Karpas-422 (cell line): ENCODE measurements around the gene RERG. TPM values are rescaled to one million over a fixed set of nuclear protein-coding genes. Genes with fewer than 3 reads are reported as not detected.

Source experiments
- DNase-seq: peaks from one replicate; pipeline ENCODE4 v3.0.0-alpha.2; 2015
- H2AFZ ChIP-seq: fragments of 200-600 bp; sonication (generic); 2 replicates; pipeline ENCODE4 v1.6.1; 2014; ENCODE audit warnings: antibody characterized with exemption, low read length, mixed read lengths
- H3K27ac ChIP-seq: fragments of 200-600 bp; sonication (generic); 2 replicates; pipeline ENCODE4 v1.5.1; 2014; ENCODE audit warnings: mild to moderate bottlenecking, low read length, moderate library complexity
- H3K27me3 ChIP-seq: fragments of 200-600 bp; sonication (generic); 2 replicates; pipeline ENCODE4 v1.6.1; 2014; ENCODE audit warnings: low read length, mixed read lengths
- H3K36me3 ChIP-seq: fragments of 200-600 bp; sonication (generic); 2 replicates; pipeline ENCODE4 v1.6.1; 2014; ENCODE audit warnings: low read length, mixed read lengths; ENCODE audit not compliant: insufficient read depth
- H3K4me1 ChIP-seq: fragments of 200-600 bp; sonication (generic); 2 replicates; pipeline ENCODE4 v1.6.1; 2014; ENCODE audit warnings: mild to moderate bottlenecking, low read length, mixed read lengths
- H3K4me2 ChIP-seq: fragments of 200-600 bp; sonication (generic); 2 replicates; pipeline ENCODE4 v1.6.1; 2014; ENCODE audit warnings: low read length, low read depth, mild to moderate bottlenecking; ENCODE audit not compliant: poor library complexity, severe bottlenecking
- H3K4me3 ChIP-seq: fragments of 200-600 bp; sonication (generic); 2 replicates; pipeline ENCODE4 v1.5.1; 2014; ENCODE audit warnings: mild to moderate bottlenecking, antibody characterized with exemption, low read length, mixed read lengths
- H3K79me2 ChIP-seq: fragments of 200-600 bp; sonication (generic); 2 replicates; pipeline ENCODE4 v1.6.1; 2014; ENCODE audit warnings: mild to moderate bottlenecking, low read length, mixed read lengths
- H3K9ac ChIP-seq: fragments of 200-600 bp; sonication (generic); 2 replicates; pipeline ENCODE4 v1.6.0; 2014; ENCODE audit warnings: low read length
- H3K9me2 ChIP-seq: fragments of 200-600 bp; sonication (generic), shearing (Covaris generic); replicated peaks from 2 replicates; pipeline ENCODE4 v1.6.0; 2014; ENCODE audit warnings: mild to moderate bottlenecking, low read length, moderate library complexity; ENCODE audit not compliant: insufficient read depth
- H3K9me3 ChIP-seq: fragments of 300-700, 200-600 bp; sonication (generic); 2 replicates; pipeline ENCODE4 v1.6.1; 2014; ENCODE audit warnings: low read length, mixed read lengths
- H4K20me1 ChIP-seq: fragments of 200-600 bp; sonication (generic); 2 replicates; pipeline ENCODE4 v1.6.1; 2014; ENCODE audit warnings: mild to moderate bottlenecking, antibody characterized with exemption, low read length, low read depth; ENCODE audit not compliant: insufficient read depth
- total RNA-seq: library from RNA; depleted of rRNA; stranded (reverse); fragments of >200 nt; shearing (Covaris generic); gene quantifications from 2 replicates; pipeline ENCODE4 v1.2.3, GENCODE V29; 2014; ENCODE audit warnings: low replicate concordance

RERG gene
- total RNA-seq, 1 experiment from 2014 or later, result not detected

DNA sequence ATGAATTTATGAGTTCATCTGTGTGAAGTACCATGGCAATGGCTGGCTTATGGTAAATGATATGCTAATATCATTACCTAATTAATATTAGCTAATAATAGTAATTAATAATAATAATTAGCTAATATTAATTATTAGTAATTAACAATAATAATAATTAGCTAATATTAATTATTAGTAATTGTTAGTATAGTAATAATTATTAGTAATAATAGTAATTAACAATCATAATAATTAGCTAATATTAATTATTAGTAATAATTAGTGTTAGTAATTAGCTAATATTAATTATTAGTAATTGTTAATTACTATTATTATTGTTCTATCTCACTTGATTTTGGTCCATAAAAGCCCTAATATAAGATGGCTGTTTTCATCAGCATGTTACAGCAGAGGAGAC is 19.8 kb downstream of the RERG start:
- H3K9me2 ChIP-seq, result no peaks in the 10 kb centered on the region
- H3K4me1 ChIP-seq, result no peaks in the 10 kb centered on the region
- H3K36me3 ChIP-seq, result no peaks in the 10 kb centered on the region
- H3K4me3 ChIP-seq, result no peak overlapping the region
- no peaks in the 10 kb centered on the region for H4K20me1 ChIP-seq
- H3K9me3 ChIP-seq, result no peaks in the 10 kb centered on the region
- no peaks in the 10 kb centered on the region for H3K27me3 ChIP-seq
- no peak overlapping the region for H2AFZ ChIP-seq
- H3K4me2 ChIP-seq, result no peak overlapping the region
- DNase-seq, result no peak
- H3K79me2 ChIP-seq, result no peaks in the 10 kb centered on the region
- no peak overlapping the region for H3K27ac ChIP-seq
- no peak overlapping the region for H3K9ac ChIP-seq

DNA sequence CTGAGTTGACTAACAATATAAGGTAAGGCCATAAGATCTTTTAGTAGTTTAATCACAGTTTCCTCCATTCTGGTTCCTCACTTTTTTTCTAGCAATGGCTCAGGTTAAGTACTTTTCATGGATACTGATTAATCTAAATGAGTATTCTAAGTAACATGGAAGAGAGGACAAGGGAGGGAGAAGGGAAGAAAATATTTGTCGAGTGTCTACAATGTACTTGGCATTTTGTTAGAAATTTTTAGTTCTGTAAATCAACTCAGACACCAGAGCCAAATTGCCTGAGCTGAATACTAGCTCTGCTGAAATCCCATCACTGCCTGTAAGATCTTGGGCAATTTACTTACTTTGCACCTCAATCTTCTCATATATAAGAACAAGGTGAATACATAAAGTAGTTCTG is 20.2 kb downstream of the RERG start:
- no peaks in the 10 kb centered on the region for H3K79me2 ChIP-seq
- DNase-seq, result no peak
- H3K27ac ChIP-seq, result no peak overlapping the region
- H3K4me2 ChIP-seq, result no peak overlapping the region
- H3K4me3 ChIP-seq, result no peak overlapping the region
- H2AFZ ChIP-seq, result no peak overlapping the region
- H3K27me3 ChIP-seq, result no peaks in the 10 kb centered on the region
- H3K36me3 ChIP-seq, result no peaks in the 10 kb centered on the region
- H3K9ac ChIP-seq, result no peak overlapping the region
- H4K20me1 ChIP-seq, result no peaks in the 10 kb centered on the region
- no peaks in the 10 kb centered on the region for H3K9me2 ChIP-seq
- H3K4me1 ChIP-seq, result no peaks in the 10 kb centered on the region
- no peaks in the 10 kb centered on the region for H3K9me3 ChIP-seq

DNA sequence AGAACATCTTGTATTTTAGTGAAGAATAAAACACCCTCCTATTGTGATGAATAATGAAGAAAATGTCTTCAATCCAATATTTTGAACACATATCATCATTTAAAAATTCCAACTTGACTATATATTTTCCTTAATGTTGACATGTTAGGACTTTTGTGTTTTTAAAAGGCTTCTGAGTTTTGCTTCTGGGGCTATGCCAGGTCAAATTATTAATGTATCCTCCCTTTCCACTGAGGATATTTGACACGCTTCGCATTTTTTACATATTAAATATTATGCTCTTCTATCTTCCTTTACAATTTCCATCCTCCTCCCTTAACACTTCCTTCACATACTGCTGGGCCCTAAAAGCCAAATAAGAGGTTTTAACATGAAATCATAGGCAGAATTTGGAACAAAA is 20.6 kb downstream of the RERG start:
- H3K36me3 ChIP-seq, result no peaks in the 10 kb centered on the region
- no peaks in the 10 kb centered on the region for H4K20me1 ChIP-seq
- no peak overlapping the region for H3K27ac ChIP-seq
- no peaks in the 10 kb centered on the region for H3K9me3 ChIP-seq
- H3K9ac ChIP-seq, result no peak overlapping the region
- H3K9me2 ChIP-seq, result no peaks in the 10 kb centered on the region
- H3K4me3 ChIP-seq, result no peak overlapping the region
- H3K4me1 ChIP-seq, result no peaks in the 10 kb centered on the region
- no peaks in the 10 kb centered on the region for H3K27me3 ChIP-seq
- no peak overlapping the region for H3K4me2 ChIP-seq
- H3K79me2 ChIP-seq, result no peaks in the 10 kb centered on the region
- H2AFZ ChIP-seq, result no peak overlapping the region
- no peak for DNase-seq

DNA sequence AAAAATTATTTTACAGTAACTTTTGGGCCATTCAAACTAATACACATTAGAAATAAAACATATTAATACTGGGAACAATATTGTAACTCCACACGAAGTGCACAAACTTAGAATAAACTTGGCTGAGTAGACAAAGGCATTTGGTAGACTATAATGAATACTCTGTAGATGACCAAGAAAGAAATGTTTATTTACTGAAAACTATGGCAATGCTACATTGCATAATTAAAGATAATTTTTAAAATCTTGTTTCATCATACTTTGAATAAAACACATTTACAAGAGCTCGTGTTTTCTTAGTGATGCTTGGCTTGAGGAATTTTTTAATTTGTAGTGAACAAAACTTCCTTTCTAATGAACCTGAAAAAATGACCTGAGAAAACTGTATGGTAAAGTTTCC is 21.3 kb downstream of the RERG start:
- no peak overlapping the region for H2AFZ ChIP-seq
- H3K79me2 ChIP-seq, result no peaks in the 10 kb centered on the region
- H3K27me3 ChIP-seq, result no peaks in the 10 kb centered on the region
- H3K27ac ChIP-seq, result no peak overlapping the region
- DNase-seq, result no peak
- H3K4me3 ChIP-seq, result no peak overlapping the region
- H3K9me2 ChIP-seq, result no peaks in the 10 kb centered on the region
- H3K9ac ChIP-seq, result no peak overlapping the region
- no peaks in the 10 kb centered on the region for H3K9me3 ChIP-seq
- no peaks in the 10 kb centered on the region for H4K20me1 ChIP-seq
- H3K4me1 ChIP-seq, result no peaks in the 10 kb centered on the region
- H3K4me2 ChIP-seq, result no peak overlapping the region
- no peaks in the 10 kb centered on the region for H3K36me3 ChIP-seq

DNA sequence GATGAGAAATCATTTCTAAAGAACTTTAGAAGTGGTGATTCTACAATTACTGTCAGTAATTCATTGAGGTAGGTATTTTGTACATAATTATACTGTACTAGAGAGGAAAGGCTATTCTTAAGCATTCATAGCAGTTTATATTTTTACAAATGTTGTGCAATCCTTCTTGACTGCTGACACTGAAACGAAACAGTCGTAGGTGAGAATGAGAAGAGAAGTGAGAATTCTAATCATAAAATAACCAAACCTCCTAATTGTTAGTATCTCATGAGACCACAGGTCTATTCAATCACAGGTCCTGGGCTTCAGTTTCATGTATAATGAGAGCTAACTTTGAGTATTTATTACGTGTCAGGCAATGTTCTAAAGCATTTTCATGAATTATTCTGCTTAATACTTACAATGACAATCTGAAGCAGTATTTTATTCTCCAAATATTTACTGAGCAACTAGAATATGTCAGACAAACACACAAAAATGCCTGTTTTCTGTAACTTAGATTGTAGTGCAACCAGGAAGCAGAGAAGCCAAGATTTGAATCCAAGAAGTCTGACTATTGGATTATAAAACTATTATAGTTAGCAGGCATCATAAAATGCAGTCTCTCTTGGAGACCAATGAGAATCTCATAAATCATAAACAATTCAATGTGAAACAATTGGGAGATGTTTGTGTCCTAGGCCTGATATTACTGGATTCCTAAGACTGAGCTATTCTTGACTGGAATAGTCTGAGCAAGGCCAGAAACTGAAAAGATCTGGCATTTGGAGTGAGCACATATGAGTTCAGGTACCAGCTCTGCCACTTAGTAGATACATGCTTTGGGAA is 24.3 kb downstream of the RERG start:
- H2AFZ ChIP-seq, result no peak overlapping the region

DNA sequence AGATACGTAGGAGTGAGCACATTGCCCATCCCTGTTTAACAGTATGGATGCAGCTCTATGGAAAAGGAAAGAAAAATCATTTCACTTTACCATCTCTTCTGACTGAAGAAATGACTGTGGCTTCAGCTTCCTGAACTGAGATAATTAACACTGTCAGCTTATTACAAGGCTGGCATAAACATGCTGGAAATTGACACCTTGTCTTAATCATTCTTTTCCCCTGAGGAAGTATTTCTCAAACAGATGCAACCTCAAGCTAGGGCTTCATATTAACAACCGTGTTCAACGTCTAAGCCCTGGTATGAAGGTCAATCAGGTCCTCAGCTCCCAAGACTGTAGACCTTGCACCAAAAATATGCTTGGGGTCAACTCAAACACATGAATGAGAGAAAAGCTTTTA is 25.0 kb downstream of the RERG start:
- Histone ChIP-seq H3K4me1 (no peaks in the 10 kb centered on the region), H3K4me2 (no peak overlapping the region), H3K9me2 (no peaks in the 10 kb centered on the region), H3K9me3 (no peaks in the 10 kb centered on the region), H3K79me2 (no peaks in the 10 kb centered on the region), H3K9ac (no peak overlapping the region), H3K27me3 (no peaks in the 10 kb centered on the region), H3K27ac (no peak overlapping the region), H4K20me1 (no peaks in the 10 kb centered on the region), H3K4me3 (no peak overlapping the region), H2AFZ (no peak overlapping the region), H3K36me3 (no peaks in the 10 kb centered on the region)
- DNase-seq, result no peak

More for the DNA sequence above, 24.3 kb downstream of the RERG start:
- Histone ChIP-seq H3K9ac (no peak overlapping the region), H3K27ac (no peak overlapping the region), H3K27me3 (no peaks in the 10 kb centered on the region), H4K20me1 (no peaks in the 10 kb centered on the region), H3K36me3 (no peaks in the 10 kb centered on the region), H3K4me2 (no peak overlapping the region), H3K4me1 (no peaks in the 10 kb centered on the region), H3K4me3 (no peak overlapping the region), H3K79me2 (no peaks in the 10 kb centered on the region), H3K9me3 (no peaks in the 10 kb centered on the region), H3K9me2 (no peaks in the 10 kb centered on the region)
- DNase-seq, result no peak

DNA sequence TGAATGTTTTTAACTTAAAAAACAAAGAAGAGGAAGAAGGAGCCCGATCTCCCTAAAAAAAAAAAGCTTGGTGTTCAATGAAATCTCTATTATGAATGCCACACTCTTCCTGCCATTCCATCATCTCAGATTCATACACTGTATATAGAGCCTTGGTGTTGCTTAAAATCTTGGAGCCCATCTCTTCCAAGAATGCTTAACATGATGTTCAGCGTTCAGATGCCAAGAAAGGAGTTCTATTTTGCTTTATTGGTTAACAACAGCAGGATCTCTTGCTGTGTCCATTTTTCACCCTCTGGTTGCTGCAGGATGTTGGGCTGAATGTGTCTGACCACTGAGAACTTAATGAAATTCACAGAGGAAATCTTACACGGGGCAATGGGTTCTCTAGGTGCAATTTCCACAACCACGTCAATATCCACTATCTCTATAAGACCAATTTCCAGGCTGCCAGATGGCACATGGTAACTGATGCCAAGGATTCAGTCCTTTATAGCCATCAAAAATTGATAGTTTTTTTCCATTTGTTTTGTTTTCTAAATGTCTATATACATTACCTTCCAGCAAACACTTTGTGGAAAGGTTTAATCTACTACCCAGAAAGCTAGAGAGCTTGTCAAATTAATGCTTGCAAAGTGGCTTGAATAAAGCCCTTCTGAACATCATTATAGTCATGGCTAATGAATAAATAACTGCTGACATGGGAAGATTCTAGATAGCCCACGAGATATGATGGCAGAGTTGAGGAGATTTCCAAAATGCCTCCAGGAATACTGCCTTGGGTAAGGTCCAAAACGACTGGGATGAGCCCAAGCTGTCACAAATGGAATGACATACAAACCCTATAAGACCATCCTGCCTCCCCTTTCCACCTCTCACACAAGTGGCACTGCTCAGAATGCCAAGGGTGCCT is 26.5 kb downstream of the RERG start:
- H4K20me1 ChIP-seq, result no peaks in the 10 kb centered on the region
- no peak overlapping the region for H3K4me3 ChIP-seq
- H3K27ac ChIP-seq, result no peak overlapping the region
- H3K4me2 ChIP-seq, result no peak overlapping the region
- no peaks in the 10 kb centered on the region for H3K27me3 ChIP-seq
- no peak overlapping the region for H2AFZ ChIP-seq
- H3K36me3 ChIP-seq, result no peaks in the 10 kb centered on the region
- H3K9me2 ChIP-seq, result no peaks in the 10 kb centered on the region
- no peaks in the 10 kb centered on the region for H3K9me3 ChIP-seq
- H3K79me2 ChIP-seq, result no peaks in the 10 kb centered on the region
- H3K9ac ChIP-seq, result no peak overlapping the region
- no peaks in the 10 kb centered on the region for H3K4me1 ChIP-seq
- DNase-seq, result no peak

DNA sequence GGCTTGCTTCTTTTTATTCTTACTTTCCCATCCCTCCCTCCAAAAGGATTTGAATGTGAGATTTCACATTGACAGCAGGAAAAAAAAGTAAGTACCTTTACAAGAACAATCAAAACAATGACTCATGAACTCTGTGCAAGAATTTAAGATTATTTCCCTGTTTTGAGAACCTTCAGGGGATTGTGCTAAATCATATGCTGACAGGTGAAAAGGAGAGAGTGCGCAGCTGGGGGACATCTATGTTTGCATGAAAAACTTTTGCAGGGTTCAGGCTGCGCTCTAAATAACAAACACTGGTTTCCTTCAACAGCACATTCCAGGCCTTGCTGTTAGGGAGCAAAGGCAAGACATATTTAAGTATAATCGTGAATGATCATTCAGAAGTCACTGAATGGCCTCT is 27.3 kb downstream of the RERG start:
- Histone ChIP-seq H2AFZ (no peak overlapping the region), H3K4me1 (no peaks in the 10 kb centered on the region), H3K27ac (no peak overlapping the region), H3K9ac (no peak overlapping the region), H3K27me3 (no peaks in the 10 kb centered on the region), H4K20me1 (no peaks in the 10 kb centered on the region), H3K36me3 (no peaks in the 10 kb centered on the region), H3K4me3 (no peak overlapping the region), H3K9me3 (no peaks in the 10 kb centered on the region), H3K9me2 (no peaks in the 10 kb centered on the region), H3K4me2 (no peak overlapping the region), H3K79me2 (no peaks in the 10 kb centered on the region)
- no peak for DNase-seq
